ENCODE measurements around the gene CST7.

The CST7 gene

GRCh38 chr20:24960861-24961260 is 11.8 kb downstream of the CST7 start:
- no peaks in the 10 kb centered on the region for H4K20me1 ChIP-seq (ENCODE audit: insufficient read depth, low read length, poor library complexity, severe bottlenecking)
- H3K27me3 ChIP-seq (ENCODE audit: insufficient read depth, low read length, poor library complexity, severe bottlenecking): no peaks in the 10 kb centered on the region
- peaks cover 66% of the 10 kb centered on the region; the same call in 1 of the 2 replicates for H3K36me3 ChIP-seq (ENCODE audit: insufficient read depth, low read length)
- peaks cover 4% of the 10 kb centered on the region for H3K4me1 ChIP-seq (ENCODE audit: insufficient read depth, low read length, poor library complexity, severe bottlenecking)
- H3F3A ChIP-seq (ENCODE audit: low read depth): no peaks in the 10 kb centered on the region
- H3K4me2 ChIP-seq (ENCODE audit: low read depth, low read length, poor library complexity, severe bottlenecking): no peak overlapping the region
- H3K9me2 ChIP-seq (replicated peaks; ENCODE audit: low read depth, low read length): no peaks in the 10 kb centered on the region
- H3K4me3 ChIP-seq (ENCODE audit: low read length, poor library complexity, severe bottlenecking): no peak overlapping the region
- TF ChIP-seq EZH2phosphoT487 (IDR thresholded peaks at IDR 0.05; ENCODE audit: borderline replicate concordance): no peak
- TF ChIP-seq CTCF (conservative IDR thresholded peaks at IDR 0.05; ENCODE audit: low read length): no peak
- H3K9me3 ChIP-seq (ENCODE audit: insufficient read depth, low read depth, low read length): no peaks in the 10 kb centered on the region
- H2AFZ ChIP-seq (ENCODE audit: low read length): no peak overlapping the region
- no peaks in the 10 kb centered on the region for H3K79me2 ChIP-seq (ENCODE audit: insufficient read depth, low read length)
- no peak overlapping the region for H3K9ac ChIP-seq (ENCODE audit: low read depth, low read length, poor library complexity, severe bottlenecking)

GRCh38 chr20:24961384-24962181 is 12.5 kb downstream of the CST7 start:
- Histone ChIP-seq H3K36me3 (ENCODE audit: insufficient read depth, low read length) (peaks cover 73% of the 10 kb centered on the region; the same call in 1 of the 2 replicates), H3K4me2 (ENCODE audit: low read depth, low read length, poor library complexity, severe bottlenecking) (no peak overlapping the region), H3F3A (ENCODE audit: low read depth) (no peaks in the 10 kb centered on the region), H4K20me1 (ENCODE audit: insufficient read depth, low read length, poor library complexity, severe bottlenecking) (no peaks in the 10 kb centered on the region), H3K27me3 (ENCODE audit: insufficient read depth, low read length, poor library complexity, severe bottlenecking) (no peaks in the 10 kb centered on the region), H2AFZ (ENCODE audit: low read length) (no peak overlapping the region), H3K9me3 (ENCODE audit: insufficient read depth, low read depth, low read length) (no peaks in the 10 kb centered on the region), H3K9ac (ENCODE audit: low read depth, low read length, poor library complexity, severe bottlenecking) (no peak overlapping the region), H3K4me3 (ENCODE audit: low read length, poor library complexity, severe bottlenecking) (no peak overlapping the region), H3K79me2 (ENCODE audit: insufficient read depth, low read length) (no peaks in the 10 kb centered on the region), H3K9me2 (replicated peaks; ENCODE audit: low read depth, low read length) (no peaks in the 10 kb centered on the region), H3K4me1 (ENCODE audit: insufficient read depth, low read length, poor library complexity, severe bottlenecking) (no peaks in the 10 kb centered on the region)
- TF ChIP-seq CTCF (conservative IDR thresholded peaks at IDR 0.05; ENCODE audit: low read length) (no peak), EZH2phosphoT487 (IDR thresholded peaks at IDR 0.05; ENCODE audit: borderline replicate concordance) (no peak)

- TF ChIP-seq EZH2phosphoT487 (IDR thresholded peaks at IDR 0.05; ENCODE audit: borderline replicate concordance) (no peak), CTCF (conservative IDR thresholded peaks at IDR 0.05; ENCODE audit: low read length) (no peak)
- H3K4me2 ChIP-seq (ENCODE audit: low read depth, low read length, poor library complexity, severe bottlenecking): no peak overlapping the region
- no peaks in the 10 kb centered on the region for H4K20me1 ChIP-seq (ENCODE audit: insufficient read depth, low read length, poor library complexity, severe bottlenecking)
- no peaks in the 10 kb centered on the region for H3K4me1 ChIP-seq (ENCODE audit: insufficient read depth, low read length, poor library complexity, severe bottlenecking)
- no peaks in the 10 kb centered on the region for H3K9me2 ChIP-seq (replicated peaks; ENCODE audit: low read depth, low read length)
- H3F3A ChIP-seq (ENCODE audit: low read depth): no peaks in the 10 kb centered on the region
- no peaks in the 10 kb centered on the region for H3K9me3 ChIP-seq (ENCODE audit: insufficient read depth, low read depth, low read length)
- H3K9ac ChIP-seq (ENCODE audit: low read depth, low read length, poor library complexity, severe bottlenecking): no peak overlapping the region
- H2AFZ ChIP-seq (ENCODE audit: low read length): no peak overlapping the region
- no peaks in the 10 kb centered on the region for H3K79me2 ChIP-seq (ENCODE audit: insufficient read depth, low read length)
- H3K4me3 ChIP-seq (ENCODE audit: low read length, poor library complexity, severe bottlenecking): no peak overlapping the region
- no peaks in the 10 kb centered on the region for H3K27me3 ChIP-seq (ENCODE audit: insufficient read depth, low read length, poor library complexity, severe bottlenecking)
- peaks cover 75% of the 10 kb centered on the region; the same call in 1 of the 2 replicates for H3K36me3 ChIP-seq (ENCODE audit: insufficient read depth, low read length)
Observed at GRCh38 chr20:24962182-24962492, 13.1 kb downstream of the CST7 start.
